HCEC 1CT (cell line): Measurements from ENCODE around the gene KCNJ1.

Experiments
- DNase-seq: peaks from one replicate; pipeline ENCODE4 v3.0.0-alpha.2; 2017

KCNJ1 gene

DNA sequence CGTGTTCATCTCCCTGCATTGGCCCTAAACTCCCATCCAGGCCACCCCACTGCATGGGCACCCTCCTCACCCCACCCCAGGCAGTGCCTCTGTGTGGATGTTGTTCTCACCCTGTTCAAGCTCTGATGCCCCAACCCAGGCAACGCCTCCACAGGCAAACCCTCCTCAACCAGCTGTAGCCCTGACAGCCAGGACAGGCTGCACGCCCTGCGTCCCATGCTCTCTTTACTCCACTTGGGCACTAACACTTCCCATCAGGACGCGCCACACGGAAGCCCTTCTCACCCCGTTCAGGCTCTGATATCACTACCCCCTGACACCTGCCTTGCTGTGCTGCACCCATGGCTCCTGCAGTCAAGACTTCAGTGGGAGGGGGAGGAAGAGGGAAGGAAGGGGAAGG is 47.9 kb downstream of the KCNJ1 start:
- DNase-seq, result no peak

DNA sequence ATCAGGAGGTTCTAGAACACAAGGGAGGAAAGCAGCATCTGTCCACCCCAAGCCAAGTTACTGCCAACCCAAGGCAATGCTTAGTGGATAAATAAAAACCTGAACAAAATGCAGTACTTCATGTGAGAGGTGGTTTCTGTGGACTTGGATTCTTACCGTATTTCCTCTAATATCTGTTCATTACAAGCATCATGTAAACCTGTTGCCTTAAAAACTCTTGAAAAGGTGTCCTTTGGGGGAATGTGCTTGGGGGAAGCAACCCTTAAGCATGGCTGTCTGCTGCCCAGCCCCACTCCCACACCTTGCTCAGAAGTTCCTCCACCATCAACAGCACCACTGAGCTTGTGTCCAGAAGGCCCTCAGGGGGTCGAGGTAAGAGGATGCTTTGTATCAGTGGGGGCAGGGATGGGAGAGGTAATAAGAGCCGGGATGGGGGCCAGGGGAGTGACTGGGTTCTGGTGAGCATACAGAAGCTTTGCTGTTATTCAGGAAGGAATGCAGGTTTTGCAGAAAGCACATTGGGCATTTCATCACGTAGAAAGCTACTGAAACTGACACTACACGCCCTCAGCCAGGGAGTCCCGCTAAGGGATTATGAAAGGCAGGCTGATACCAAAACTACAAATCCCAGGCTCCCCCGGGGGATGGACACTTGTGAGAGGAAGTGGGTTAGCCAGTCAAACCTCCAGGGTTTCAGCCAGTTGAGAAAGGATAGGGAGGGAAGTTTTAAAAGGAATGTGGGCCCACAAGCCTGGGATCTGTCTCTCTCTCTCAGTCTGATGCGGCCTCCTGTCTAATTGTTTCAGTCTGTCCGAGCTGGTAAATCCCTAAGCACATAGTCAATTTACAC is 52.0 kb downstream of the KCNJ1 start:
- peak; percentile 61 for DNase-seq

DNA sequence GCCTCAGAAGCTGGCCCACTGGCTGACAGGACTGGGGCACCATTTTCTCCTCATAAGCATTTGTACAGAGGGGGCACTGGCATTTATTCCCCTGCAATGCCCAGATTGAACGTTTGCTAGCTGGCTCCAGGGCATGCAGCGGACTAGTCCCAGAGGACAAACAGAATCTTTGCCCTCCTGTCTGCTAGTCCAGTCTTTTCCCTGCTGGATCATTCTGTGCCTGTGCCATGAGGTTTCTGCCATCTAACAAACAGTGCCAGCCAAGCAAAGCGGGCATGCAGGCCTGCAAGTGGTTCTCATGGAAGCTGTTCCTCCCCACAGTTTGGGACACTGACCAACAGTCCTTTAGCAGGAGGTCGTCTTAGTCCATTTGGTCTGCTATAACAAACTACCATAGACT is 53.4 kb downstream of the KCNJ1 start:
- DNase-seq, result no peak

DNA sequence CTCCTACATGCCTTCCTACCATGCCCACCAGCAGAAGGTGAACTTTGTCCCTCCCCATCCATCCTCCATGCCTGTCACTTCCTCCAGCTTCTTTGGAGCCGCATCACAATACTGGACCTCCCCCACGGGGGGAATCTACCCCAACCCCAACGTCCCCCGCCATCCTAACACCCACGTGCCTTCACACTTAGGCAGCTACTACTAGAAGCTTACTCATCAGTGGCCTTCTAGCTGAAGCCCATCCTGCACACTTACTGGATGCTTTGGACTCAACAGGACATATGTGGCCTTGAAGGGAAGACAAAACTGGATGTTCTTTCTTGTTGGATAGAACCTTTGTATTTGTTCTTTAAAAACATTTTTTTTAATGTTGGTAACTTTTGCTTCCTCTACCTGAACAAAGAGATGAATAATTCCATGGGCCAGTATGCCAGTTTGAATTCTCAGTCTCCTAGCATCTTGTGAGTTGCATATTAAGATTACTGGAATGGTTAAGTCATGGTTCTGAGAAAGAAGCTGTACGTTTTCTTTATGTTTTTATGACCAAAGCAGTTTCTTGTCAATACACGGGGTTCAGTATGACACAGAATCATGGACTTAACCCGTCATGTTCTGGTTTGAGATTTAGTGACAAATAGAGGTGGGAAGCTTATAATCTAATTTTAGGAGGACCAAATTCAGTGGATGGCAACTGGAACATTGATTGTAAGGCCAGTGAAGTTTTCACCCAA is 56.1 kb downstream of the KCNJ1 start:
- no peak for DNase-seq

DNA sequence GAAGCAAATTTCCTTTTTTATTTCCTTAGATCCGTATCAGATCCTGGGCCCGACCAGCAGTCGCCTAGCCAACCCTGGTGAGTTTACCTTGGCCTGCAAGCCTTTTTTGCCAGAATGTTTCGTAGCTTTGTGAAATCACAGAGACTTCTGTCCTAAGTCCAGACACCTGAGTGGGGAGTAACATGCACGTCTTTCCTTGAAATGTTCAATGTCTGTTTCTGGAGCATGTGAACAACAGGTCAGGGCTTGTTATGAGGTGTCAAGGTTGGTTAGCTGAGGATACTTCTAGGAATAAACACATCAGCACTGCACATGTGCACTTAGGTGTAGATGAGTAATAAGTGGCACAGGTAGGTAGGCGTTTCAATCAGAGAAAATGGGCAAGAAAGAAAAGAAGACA is 58.0 kb downstream of the KCNJ1 start:
- DNase-seq, result no peak

DNA sequence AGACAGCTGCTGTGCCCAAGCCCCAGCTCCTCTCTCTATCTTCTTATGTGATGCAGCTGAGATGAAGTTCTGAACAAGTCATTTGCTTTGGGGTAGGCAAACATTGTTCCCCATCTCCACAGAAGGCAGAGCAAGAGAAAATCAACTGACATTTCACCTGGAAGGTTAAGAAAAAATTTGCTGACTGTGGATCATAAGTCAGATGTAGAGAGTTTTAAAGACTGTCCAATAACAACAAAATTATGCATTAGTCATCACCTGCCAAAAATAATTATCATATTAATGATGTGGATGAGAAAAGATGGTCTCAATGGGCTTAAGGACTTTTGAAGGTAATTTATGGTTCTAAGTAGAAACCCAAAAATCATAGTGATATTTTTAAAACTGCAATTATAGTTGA is 59.2 kb downstream of the KCNJ1 start:
- no peak for DNase-seq

DNA sequence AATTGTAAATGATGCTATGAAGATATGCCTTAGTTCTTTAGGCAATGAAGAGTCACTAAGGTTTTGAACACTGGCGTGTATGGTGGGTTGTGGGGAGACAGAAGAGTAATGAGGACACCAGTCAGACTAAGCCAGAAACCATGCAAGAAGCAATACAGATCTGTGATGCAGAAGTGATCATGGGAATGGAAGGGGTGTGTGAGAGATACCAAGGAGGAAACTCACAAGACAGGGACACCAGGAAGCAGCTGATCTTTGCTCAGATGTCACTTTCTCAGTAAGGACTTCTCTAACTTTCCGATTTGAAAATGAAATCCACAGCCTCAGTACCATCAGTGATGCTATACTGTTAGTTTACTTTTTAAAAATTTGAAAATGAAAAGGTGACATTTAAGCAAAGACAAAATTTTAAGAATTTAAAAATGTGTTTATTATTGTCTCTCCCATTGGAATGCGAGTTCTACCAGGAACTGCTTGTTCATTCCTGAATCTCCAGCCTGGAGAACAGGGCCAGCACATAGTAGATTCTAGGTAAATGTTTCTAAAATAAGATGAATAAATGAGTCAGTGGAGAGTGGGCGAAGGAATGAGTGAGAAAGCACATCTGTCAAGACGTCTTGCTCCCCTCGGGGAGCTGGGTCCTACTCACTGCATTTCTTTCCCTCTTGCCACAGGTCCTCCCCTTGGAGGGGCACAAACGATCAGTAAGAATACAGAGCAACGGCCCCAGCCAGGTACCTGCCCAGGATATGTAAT is 60.4 kb downstream of the KCNJ1 start:
- no peak for DNase-seq

DNA sequence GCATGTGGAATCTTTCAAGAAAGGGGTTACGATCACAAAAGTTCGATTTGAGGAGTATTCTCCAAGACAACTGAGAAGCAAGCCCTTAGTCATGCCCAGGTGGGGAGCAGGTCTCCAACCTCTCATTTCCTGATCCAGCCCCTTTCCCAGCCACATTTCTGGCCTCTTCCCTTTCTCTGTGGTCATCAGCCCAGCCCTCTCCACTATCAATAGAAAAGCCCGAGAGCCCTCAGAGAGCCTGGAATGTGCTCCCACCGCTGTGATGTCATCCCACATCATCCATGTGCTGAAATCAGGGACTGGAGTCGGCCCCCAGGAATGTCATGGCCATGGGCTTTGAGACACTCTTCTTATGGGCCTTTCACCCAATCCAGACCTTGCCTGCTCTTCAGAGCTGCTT is 62.6 kb downstream of the KCNJ1 start:
- DNase-seq, result peak; percentile 7

DNA sequence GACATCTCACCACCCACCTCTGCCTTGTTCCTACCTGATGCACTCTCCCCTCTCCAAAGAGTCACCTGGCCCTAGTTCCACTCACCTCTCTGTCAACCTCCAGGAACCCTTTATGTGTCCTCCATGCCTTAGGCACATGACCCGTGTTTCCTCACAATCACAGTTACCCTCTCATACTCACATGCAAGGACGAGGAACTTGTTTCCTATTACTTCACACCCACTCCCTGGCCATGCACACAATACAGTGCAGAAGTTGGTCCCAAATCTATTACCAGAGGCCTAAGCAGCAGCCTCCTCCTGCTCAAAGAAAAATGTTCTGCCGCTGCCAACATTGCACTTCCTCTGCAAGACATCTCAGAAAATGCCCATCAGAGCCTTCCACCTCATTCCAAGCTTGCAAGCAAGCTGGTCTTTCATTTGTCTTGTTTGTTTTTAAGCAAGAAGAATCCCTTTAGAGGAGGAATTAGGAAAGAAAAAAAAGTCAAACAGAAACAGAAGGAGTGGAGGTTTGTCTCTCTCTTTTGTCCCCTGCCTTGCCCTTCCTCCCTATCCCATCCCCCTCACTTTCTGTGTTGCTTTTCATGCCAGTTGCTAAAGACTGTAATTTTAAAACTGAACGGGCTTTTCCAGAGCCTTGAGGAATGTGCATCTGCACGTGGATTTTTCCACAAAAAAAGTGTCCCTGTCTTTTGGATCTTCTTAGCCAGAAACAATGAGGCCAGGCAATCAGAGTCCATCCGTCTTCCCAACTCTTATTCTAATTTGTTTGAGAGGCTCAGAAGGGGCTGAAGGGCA is 63.4 kb downstream of the KCNJ1 start:
- DNase-seq, result no peak

DNA sequence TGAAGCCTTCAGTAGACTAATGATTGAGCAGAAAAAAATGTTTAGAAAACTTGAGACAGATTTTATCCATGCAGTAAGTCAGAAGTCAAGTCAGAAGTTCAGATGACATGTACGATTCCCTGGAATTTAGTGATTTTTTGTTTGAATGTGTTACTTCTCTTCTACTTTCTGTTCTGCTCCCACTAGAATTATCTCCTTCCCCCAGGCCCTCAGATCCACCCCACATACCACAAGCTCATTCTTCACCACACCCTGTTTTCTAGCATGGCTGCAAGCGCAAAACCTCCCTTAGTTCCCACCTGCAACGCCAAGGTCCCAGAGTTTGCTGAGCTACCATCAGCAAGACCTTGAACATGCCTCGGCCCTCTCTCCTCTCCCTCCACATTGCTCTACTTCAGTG is 64.1 kb downstream of the KCNJ1 start:
- no peak for DNase-seq

DNA sequence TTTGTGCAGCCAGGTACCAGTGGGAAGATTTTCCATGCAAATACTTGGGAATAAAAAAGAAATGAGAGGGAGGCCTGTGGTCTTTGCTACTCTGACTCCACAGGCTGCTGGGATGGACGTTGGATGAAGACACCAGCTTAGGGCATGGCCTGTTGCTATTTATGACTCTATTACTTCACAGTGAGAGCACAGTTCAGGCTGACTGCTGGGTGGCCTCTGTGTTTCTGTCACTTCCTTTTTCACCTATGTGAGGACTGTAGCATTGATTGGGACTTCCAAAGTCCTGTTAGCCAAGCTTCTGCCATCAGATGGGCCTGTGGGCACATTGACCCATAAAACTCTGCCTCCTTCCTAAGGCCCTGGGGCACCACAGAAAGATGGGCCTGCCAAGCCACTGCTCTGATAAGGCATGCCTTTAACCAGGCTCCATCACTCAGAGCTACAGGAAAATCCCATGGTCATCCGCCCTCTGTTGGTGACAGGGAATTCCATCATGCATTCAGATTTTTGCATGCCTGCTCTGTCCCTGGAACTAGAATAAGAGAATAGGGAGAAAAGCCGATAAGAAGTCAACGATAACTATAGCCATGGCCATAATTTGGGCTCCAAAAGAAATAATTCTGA is 64.6 kb downstream of the KCNJ1 start:
- peak; percentile 34 for DNase-seq

DNA sequence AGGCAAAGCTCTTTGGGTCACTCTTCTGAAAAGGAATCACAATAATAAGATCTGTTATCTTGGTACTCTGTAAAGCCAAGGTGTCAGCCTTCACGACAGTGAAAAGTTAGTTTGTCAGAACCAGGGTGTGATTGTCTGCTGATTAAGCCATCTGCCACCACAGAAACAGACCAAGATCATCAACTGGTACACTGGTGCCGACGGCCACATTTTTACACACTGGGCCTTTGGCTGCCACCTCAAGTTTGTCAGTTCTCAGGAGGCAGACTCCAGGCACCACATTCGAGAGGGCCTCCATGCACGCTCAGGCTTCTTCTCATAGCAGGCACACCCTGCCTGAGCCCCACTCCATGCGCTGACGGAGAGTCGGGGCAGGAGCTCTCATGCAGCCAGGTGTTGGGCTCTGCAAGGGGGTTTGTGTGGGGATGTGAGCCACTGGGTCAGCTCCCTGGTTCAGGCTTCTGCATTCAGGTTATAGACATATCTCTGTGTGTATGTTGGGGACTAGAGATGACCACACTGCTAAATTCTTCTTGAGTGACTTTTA is 66.2 kb downstream of the KCNJ1 start:
- no peak for DNase-seq

DNA sequence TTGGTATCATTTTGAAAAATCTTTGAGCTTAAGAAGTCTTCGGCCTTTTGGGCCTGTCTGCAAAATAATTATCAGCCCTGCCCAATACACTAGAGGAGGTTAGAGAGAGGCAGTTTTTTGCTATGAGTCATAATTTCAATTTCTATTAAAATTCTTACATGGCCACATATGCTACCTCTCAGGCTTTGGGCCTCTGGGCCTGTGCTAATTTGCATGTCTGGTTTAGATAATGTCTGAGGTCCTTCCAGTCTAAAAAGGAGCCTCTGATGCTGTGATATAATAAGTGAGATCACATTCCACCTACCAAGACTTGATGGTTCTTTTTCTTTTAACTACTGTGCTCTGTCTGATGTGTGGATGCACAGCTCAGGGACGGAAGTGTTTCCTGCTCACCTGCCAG is 70.8 kb downstream of the KCNJ1 start:
- peak; percentile 35 for DNase-seq

DNA sequence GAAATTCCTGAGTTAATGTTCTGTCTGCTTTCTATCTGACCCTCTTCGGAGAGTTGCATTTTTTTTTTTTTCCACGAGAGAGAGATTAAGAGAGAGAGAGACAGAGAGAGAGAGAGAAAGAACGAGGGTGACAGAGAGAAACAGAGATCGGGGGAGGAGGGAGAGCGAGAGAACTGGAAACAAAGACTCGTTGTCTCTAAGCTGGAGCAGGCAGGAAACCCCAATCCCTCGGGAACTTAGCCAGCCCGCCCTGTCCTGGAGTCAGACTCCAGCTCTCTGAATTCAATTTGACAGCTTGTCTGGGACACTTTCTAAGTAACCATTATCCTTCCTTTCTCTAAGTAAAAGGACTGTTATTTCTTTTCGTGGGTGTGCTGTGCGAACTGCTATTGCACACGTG is 76.9 kb downstream of the KCNJ1 start:
- DNase-seq, result no peak

DNA sequence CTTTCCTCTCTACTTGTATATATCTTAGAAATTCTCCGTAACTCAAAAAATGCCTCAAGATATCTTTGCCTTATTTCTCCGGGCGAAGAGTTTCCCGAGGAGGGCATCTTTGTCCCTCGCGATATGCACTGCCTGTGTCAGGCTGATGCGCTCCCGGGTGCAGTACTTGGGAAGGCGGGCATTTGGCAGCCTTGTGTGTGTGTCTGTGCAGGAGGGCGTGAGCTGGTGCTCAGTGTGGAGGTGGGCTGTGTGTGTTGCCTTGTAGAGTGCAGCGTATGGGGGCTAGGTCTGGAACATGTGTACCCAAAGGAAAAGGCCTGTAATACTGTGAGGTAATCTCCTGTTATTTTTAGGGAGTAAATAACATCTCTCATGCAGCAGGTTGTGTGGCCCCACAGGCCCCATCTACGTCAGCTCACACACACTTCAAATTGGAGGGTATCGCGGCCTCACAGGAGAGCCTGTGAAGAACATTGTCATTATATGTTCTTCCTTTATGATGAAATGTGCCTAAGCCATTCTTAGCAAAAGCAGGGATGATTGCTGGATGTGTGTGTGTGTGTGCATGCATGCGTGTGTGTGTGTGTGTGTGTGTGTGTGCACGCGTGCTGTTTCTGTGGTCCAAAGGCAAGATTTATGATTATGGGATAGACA is 77.5 kb downstream of the KCNJ1 start:
- DNase-seq, result no peak
